ENCODE data around the gene LGR5.
A peak's percentile ranks its signal among the peaks of the same experiment; 100 is the strongest.

Gene LGR5

GRCh38 chr12:71439613-71440344 is at the start of gene LGR5:
TSS of gene LGR5 (plus strand) at chr12:71439798. CDS start at chr12:71440081, 283 bp downstream.
- intact Hi-C loops (cut with DNase I), result no loop called here
- DNase-seq, result peak; percentile 72 to 98 (median 84)

- intact Hi-C loops (cut with DNase I), result no loop called here
- DNase-seq, result no peak
Observed at GRCh38 chr12:71392521-71393145, 47.0 kb upstream of the LGR5 start.

- intact Hi-C loops (cut with DNase I), result no loop called here
- no peak for DNase-seq
Observed at GRCh38 chr12:71393625-71394024, 46.0 kb upstream of the LGR5 start.

- DNase-seq, result no peak
- intact Hi-C loops (cut with DNase I), result no loop called here
Observed at GRCh38 chr12:71397433-71397954, 42.1 kb upstream of the LGR5 start.

GRCh38 chr12:71399197-71399596 is 40.4 kb upstream of the LGR5 start:
- DNase-seq, result no peak
- intact Hi-C loops (cut with DNase I), result no loop called here

- intact Hi-C loops (cut with DNase I), result no loop called here
- no peak for DNase-seq
Observed at GRCh38 chr12:71400481-71400880, 39.1 kb upstream of the LGR5 start.

GRCh38 chr12:71405884-71406283 is 33.7 kb upstream of the LGR5 start:
- DNase-seq, result no peak
- intact Hi-C loops (cut with DNase I), result no loop called here

- intact Hi-C loops (cut with DNase I), result no loop called here
- DNase-seq, result no peak
Observed at GRCh38 chr12:71407732-71408131, 31.9 kb upstream of the LGR5 start.

GRCh38 chr12:71410844-71411243 is 28.8 kb upstream of the LGR5 start:
- intact Hi-C loops (cut with DNase I), result no loop called here
- DNase-seq, result no peak

GRCh38 chr12:71411635-71412034 is 28.0 kb upstream of the LGR5 start:
- no peak for DNase-seq

GRCh38 chr12:71415336-71416231 is 24.0 kb upstream of the LGR5 start:
- intact Hi-C loops (cut with DNase I), result loop anchor here (2.0 to 5.0 kb wide), 3 partner anchors 135 to 331 kb away; no protein-coding TSS in a partner anchor
- peak in 1 of 10 donors; percentile 21 for DNase-seq

More at GRCh38 chr12:71411635-71412034, 28.0 kb upstream of the LGR5 start:
- intact Hi-C loops (cut with DNase I), result no loop called here

- intact Hi-C loops (cut with DNase I), result loop anchor here (5.0 kb wide), 1 partner anchor 220 kb away; no protein-coding TSS in a partner anchor
- DNase-seq, result no peak
Observed at GRCh38 chr12:71417181-71417580, 22.4 kb upstream of the LGR5 start.

GRCh38 chr12:71420775-71421406 is 18.7 kb upstream of the LGR5 start:
- peak in 1 of 10 donors; percentile 61 for DNase-seq
- intact Hi-C loops (cut with DNase I), result no loop called here

- no peak for DNase-seq
- intact Hi-C loops (cut with DNase I), result no loop called here
Observed at GRCh38 chr12:71425568-71426299, 13.9 kb upstream of the LGR5 start.

- no peak for DNase-seq
- intact Hi-C loops (cut with DNase I), result no loop called here
Observed at GRCh38 chr12:71426300-71427047, 13.1 kb upstream of the LGR5 start.

GRCh38 chr12:71430756-71431155 is 8.8 kb upstream of the LGR5 start:
- intact Hi-C loops (cut with DNase I), result no loop called here
- DNase-seq, result no peak

GRCh38 chr12:71431991-71432390 is 7.6 kb upstream of the LGR5 start:
- intact Hi-C loops (cut with DNase I), result no loop called here
- no peak for DNase-seq

- no peak for DNase-seq
- intact Hi-C loops (cut with DNase I), result no loop called here
Observed at GRCh38 chr12:71432936-71433335, 6.7 kb upstream of the LGR5 start.

GRCh38 chr12:71436696-71437095 is 2.9 kb upstream of the LGR5 start:
- DNase-seq, result no peak
- intact Hi-C loops (cut with DNase I), result no loop called here

Measured in posterior cingulate gyrus (tissue), 11 donors.